HepG2 (cell line): ENCODE measurements around the gene PFKL. TPM values are rescaled to one million over a fixed set of nuclear protein-coding genes. Genes with fewer than 3 reads are reported as not detected.
A peak's percentile ranks its signal among the peaks of the same experiment; 100 is the strongest.

Source experiments
- AGO2 ChIP-seq: fragments of 200-400 bp; formaldehyde crosslinking; optimal IDR thresholded peaks from 2 replicates; pipeline ENCODE3; 2017; ENCODE audit warnings: mild to moderate bottlenecking, low read depth, low read length, moderate library complexity
- BORCS8-MEF2B ChIP-seq: sonication (generic); formaldehyde crosslinking; IDR thresholded peaks from 2 replicates; pipeline ENCODE4 v1.8.0; 2022; ENCODE audit warnings: mild to moderate bottlenecking, missing genetic modification reagents
- HDAC2 ChIP-seq: sonication (generic); formaldehyde crosslinking; IDR thresholded peaks from 2 replicates; pipeline ENCODE4 v1.4.0; 2020; ENCODE audit warnings: missing genetic modification reagents
- HNRNPLL ChIP-seq: fragments of 200-400 bp; formaldehyde crosslinking; IDR thresholded peaks from 2 replicates; pipeline ENCODE4 v1.6.1; 2017; ENCODE audit warnings: mild to moderate bottlenecking, low read depth, low read length; ENCODE audit not compliant: poor library complexity, severe bottlenecking
- HNRNPUL1 ChIP-seq: fragments of 200-400 bp; formaldehyde crosslinking; IDR thresholded peaks from 2 replicates; pipeline ENCODE4 v1.6.1; 2017; ENCODE audit warnings: low read depth, mild to moderate bottlenecking, low read length, moderate library complexity
- KDM4B ChIP-seq: sonication (generic); formaldehyde crosslinking; IDR thresholded peaks from 2 replicates; pipeline ENCODE4 v1.4.0; 2020; ENCODE audit warnings: missing genetic modification reagents
- KLF6 ChIP-seq: IDR thresholded peaks from 2 replicates; pipeline ENCODE4 v1.8.0; 2016; ENCODE audit warnings: missing biosample characterization, missing genetic modification reagents
- NFYB ChIP-seq: sonication (generic); formaldehyde crosslinking; IDR thresholded peaks from 2 replicates; pipeline ENCODE4 v1.4.0; 2020; ENCODE audit warnings: missing genetic modification reagents
- SOX6 ChIP-seq, 2 experiments: fragments of 450-650 bp in 1 of 2; sonication (generic) in 1 of 2; formaldehyde crosslinking in 1 of 2; IDR thresholded peaks; 2 replicates each; pipeline versions ENCODE4 v1.4.0 to v1.6.1; 2017 to 2020; ENCODE audit warnings: antibody characterized with exemption in 1 of 2, mild to moderate bottlenecking in 1 of 2, missing genetic modification reagents in 1 of 2
- TBX2 ChIP-seq: sonication (generic); formaldehyde crosslinking; IDR thresholded peaks from 2 replicates; pipeline ENCODE4 v1.5.0; 2020; ENCODE audit warnings: missing genetic modification reagents, mild to moderate bottlenecking, borderline replicate concordance
- ZC3H13 ChIP-seq: sonication (generic); formaldehyde crosslinking; IDR thresholded peaks from 2 replicates; pipeline ENCODE4 v1.8.1; 2023; ENCODE audit warnings: mild to moderate bottlenecking, missing genetic modification reagents, moderate library complexity
- ZKSCAN5 ChIP-seq: sonication (generic); formaldehyde crosslinking; IDR thresholded peaks from 2 replicates; pipeline ENCODE4 v1.5.1; 2020; ENCODE audit warnings: mild to moderate bottlenecking, missing genetic modification reagents
- ZNF546 ChIP-seq: sonication (generic); formaldehyde crosslinking; conservative IDR thresholded peaks from 2 replicates; pipeline ENCODE4 v1.8.1; 2023; ENCODE audit warnings: mild to moderate bottlenecking, missing genetic modification reagents
- ZNF598 ChIP-seq: sonication (generic); formaldehyde crosslinking; IDR thresholded peaks from 2 replicates; pipeline ENCODE4 v1.5.1; 2020; ENCODE audit warnings: mild to moderate bottlenecking, missing genetic modification reagents, borderline replicate concordance
- ZNF607 ChIP-seq: sonication (generic); formaldehyde crosslinking; IDR thresholded peaks from 2 replicates; pipeline ENCODE4 v1.5.1; 2020; ENCODE audit warnings: missing genetic modification reagents, mild to moderate bottlenecking, borderline replicate concordance
- ZNF768 ChIP-seq: sonication (generic); formaldehyde crosslinking; IDR thresholded peaks from 2 replicates; pipeline ENCODE4 v1.4.0; 2020; ENCODE audit warnings: missing genetic modification reagents
- polyA plus RNA-seq, 8 experiments: library from polyadenylated mRNA; depleted of rRNA in 3 of 8; stranded (reverse) in 7 of 8; unstranded in 1 of 8; fragments of >200 nt; fragmentation: Illumina TruSeq in 4 of 8; extraction: Trizol in 4 of 8; gene quantifications; 2 replicates each; pipeline versions ENCODE4 v1.2.1 to v1.2.3, GENCODE V29; 2011 to 2016; ENCODE audit warnings: low read depth in 4 of 8, missing spikeins in 1 of 8, mixed read lengths in 1 of 8; ENCODE audit not compliant: insufficient read depth in 1 of 8
- total RNA-seq, 5 experiments: library from RNA; depleted of rRNA; stranded (reverse); fragments of >200 nt; fragmentation: Illumina TruSeq; extraction: Trizol; gene quantifications; 2 replicates each; pipeline ENCODE4 v1.2.3, GENCODE V29; 2016; ENCODE audit warnings: low read depth in 1 of 5
- TF ChIP-seq, protein P1 (sequence below): sonication (generic); formaldehyde crosslinking; IDR thresholded peaks from 2 replicates; pipeline ENCODE4 v1.8.0; 2022; ENCODE audit warnings: missing genetic modification reagents, mild to moderate bottlenecking, inconsistent platforms, borderline replicate concordance
- TF ChIP-seq, protein P2 (sequence below): sonication (generic); formaldehyde crosslinking; IDR thresholded peaks from 2 replicates; pipeline ENCODE4 v1.5.0; 2020; ENCODE audit warnings: missing genetic modification reagents
- TF ChIP-seq, protein P3 (sequence below): IDR thresholded peaks from 2 replicates; pipeline ENCODE4 v1.6.1; 2016; ENCODE audit warnings: missing compliant biosample characterization, missing genetic modification reagents, borderline replicate concordance
- TF ChIP-seq, protein P4 (sequence below): sonication (generic); formaldehyde crosslinking; IDR thresholded peaks from 2 replicates; pipeline ENCODE4 v1.4.0; 2020; ENCODE audit warnings: mild to moderate bottlenecking, missing genetic modification reagents
- TF ChIP-seq, protein P5 (sequence below): sonication (generic); formaldehyde crosslinking; IDR thresholded peaks from 2 replicates; pipeline ENCODE4 v1.4.0; 2020; ENCODE audit warnings: mild to moderate bottlenecking, missing genetic modification reagents

The PFKL gene
- total and polyA plus RNA-seq, 2 of the 13 experiments (the other 11 are each of a cell fraction or from before 2014, with no cell fraction given) = 92.8 to 106 TPM

DNA sequence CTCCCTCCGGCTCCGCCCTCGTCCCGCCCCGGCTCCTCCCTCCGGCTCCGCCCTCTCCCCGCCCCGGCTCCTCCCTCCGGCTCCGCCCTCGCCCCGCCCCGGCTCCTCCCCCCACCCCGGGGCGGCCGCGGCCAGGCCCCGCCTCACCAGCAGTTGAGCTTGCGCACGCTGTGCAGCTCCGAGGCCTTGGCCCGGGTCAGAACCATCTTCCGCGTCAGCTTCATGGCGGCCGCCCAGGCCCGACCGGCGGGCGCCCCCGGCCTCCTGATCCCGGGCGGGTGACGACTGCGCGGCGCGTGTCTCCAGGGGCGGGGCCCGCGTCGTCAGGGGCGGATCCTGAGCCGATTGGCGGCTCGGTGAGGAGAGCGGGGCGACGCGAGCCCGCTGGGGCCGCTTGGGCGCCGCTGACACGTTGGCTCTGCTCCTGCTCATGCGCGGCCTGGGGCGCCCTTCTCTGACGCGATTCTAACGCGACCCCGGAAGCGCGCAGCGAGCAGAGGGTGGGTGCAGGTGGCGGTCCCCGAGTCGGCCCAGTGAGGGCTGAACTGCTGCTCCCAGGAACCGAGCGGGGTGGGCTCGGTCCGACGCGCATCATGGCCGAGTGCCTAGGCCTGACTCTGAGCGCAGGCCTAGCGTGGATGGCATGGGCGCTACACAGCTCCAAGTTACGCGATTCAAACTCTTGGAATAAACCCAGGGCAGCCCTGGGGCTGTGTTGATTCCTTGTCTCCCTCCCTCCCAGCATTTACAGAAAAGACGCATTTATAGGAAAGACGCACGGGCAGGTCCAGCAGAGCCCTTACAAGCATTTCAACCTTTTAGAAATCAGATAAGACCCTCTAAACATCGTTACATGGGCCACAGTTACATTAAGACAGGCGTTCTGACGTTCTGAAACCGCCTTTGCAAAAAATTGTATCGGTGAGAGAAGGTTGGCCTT lies 39.4 kb downstream of the PFKL start, which contains the start of gene CFAP410 (continued):
- TF ChIP-seq, protein P1, sequence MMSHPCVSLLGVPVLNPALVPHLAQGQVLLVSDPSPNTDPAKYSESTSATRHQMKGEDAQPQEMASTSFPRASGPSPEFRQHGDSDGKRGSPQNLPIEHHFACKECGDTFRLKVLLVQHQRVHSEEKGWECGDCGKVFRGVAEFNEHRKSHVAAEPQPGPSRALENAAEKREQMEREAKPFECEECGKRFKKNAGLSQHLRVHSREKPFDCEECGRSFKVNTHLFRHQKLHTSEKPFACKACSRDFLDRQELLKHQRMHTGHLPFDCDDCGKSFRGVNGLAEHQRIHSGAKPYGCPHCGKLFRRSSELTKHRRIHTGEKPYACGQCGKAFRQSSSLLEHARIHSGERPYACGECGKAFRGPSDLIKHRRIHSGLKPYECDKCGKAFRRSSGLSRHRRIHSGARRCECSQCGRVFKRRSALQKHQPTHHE (CRISPR knock-in tag) = no peak; the same call in 1 of the 2 replicates
- TF ChIP-seq AGO2 (peak; percentile 73), ZNF546 (CRISPR knock-in tag) (0 out of 2 replicates have a peak, but pooled peaks have one; percentile 44), NFYB (CRISPR knock-in tag) (peak; percentile 65), ZNF607 (peak; percentile 64), HDAC2 (CRISPR knock-in tag) (peak; percentile 82), ZNF598 (CRISPR knock-in tag) (peak; percentile 67; the same call in 1 of the 2 replicates), SOX6 (IDR thresholded peaks at IDR 0.05) (no peak), SOX6 (CRISPR knock-in tag; IDR thresholded peaks at IDR 0.05) (0 out of 2 replicates have a peak, but pooled peaks have one; percentile 50), ZC3H13 (CRISPR knock-in tag) (0 out of 2 replicates have a peak, but pooled peaks have one; percentile 35), KDM4B (CRISPR knock-in tag) (peak; percentile 43; the same call in 1 of the 2 replicates), HNRNPUL1 (peak; percentile 35; the same call in 1 of the 2 replicates), ZKSCAN5 (CRISPR knock-in tag) (no peak), TBX2 (CRISPR knock-in tag) (peak; percentile 84), KLF6 (CRISPR knock-in tag) (no peak), ZNF768 (no peak; the same call in 1 of the 2 replicates), BORCS8-MEF2B (peak; percentile 86), HNRNPLL (peak; percentile 61)
- TF ChIP-seq, protein P2, sequence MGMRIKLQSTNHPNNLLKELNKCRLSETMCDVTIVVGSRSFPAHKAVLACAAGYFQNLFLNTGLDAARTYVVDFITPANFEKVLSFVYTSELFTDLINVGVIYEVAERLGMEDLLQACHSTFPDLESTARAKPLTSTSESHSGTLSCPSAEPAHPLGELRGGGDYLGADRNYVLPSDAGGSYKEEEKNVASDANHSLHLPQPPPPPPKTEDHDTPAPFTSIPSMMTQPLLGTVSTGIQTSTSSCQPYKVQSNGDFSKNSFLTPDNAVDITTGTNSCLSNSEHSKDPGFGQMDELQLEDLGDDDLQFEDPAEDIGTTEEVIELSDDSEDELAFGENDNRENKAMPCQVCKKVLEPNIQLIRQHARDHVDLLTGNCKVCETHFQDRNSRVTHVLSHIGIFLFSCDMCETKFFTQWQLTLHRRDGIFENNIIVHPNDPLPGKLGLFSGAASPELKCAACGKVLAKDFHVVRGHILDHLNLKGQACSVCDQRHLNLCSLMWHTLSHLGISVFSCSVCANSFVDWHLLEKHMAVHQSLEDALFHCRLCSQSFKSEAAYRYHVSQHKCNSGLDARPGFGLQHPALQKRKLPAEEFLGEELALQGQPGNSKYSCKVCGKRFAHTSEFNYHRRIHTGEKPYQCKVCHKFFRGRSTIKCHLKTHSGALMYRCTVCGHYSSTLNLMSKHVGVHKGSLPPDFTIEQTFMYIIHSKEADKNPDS (CRISPR knock-in tag) = peak; percentile 63; the same call in 1 of the 2 replicates
- TF ChIP-seq, protein P3, sequence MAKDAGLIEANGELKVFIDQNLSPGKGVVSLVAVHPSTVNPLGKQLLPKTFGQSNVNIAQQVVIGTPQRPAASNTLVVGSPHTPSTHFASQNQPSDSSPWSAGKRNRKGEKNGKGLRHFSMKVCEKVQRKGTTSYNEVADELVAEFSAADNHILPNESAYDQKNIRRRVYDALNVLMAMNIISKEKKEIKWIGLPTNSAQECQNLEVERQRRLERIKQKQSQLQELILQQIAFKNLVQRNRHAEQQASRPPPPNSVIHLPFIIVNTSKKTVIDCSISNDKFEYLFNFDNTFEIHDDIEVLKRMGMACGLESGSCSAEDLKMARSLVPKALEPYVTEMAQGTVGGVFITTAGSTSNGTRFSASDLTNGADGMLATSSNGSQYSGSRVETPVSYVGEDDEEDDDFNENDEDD (CRISPR knock-in tag) = peak; percentile 76; the same call in 1 of the 2 replicates
- TF ChIP-seq, protein P4, sequence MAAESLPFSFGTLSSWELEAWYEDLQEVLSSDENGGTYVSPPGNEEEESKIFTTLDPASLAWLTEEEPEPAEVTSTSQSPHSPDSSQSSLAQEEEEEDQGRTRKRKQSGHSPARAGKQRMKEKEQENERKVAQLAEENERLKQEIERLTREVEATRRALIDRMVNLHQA = no peak
- TF ChIP-seq, protein P5, sequence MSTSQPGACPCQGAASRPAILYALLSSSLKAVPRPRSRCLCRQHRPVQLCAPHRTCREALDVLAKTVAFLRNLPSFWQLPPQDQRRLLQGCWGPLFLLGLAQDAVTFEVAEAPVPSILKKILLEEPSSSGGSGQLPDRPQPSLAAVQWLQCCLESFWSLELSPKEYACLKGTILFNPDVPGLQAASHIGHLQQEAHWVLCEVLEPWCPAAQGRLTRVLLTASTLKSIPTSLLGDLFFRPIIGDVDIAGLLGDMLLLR (CRISPR knock-in tag) = peak; percentile 54; the same call in 1 of the 2 replicates
